ENCODE data around the gene RSAD1.

The RSAD1 gene

DNA sequence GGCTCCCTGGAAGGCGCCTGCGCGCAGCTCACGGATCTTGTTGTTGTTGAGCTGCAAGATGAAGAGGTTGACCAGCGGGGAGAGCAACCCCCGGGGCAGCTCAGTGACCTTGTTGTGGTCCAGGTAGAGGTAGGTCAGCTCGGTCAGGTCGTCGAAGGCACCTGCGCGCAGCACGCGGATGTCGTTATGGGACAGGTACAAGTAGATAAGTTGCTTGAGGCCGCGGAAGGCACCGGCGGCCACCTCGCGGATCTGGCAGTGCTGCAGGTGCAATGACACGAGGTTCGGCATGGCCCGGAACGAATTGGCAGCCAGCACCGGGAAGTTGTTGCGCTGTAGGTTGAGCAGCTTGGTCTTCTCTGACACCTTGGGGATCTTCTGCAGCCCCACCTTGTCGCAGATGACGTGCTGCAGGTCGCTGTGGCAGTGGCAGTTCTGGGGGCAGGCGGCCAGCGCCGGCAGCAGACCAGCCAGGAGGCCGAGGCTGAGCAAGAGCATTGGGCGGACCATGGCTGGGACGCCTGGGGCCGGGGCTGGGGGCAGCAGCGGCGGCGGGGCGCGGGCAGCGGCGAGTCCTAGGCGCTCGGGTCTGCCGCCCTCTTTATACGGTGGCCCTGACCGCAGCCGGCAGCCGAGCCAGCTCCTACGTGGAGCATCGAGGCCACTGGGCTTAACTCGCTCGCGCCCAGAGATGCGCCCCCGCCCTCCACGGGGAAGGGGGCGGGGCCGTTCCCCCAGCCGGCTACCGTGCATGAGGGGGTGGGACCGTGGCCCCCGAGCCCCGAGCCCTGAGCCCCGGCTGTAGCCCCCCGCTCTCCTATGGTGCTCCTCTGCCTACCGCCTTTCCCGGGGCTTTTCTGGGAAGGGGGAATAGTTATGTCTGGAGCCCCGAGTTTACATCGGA lies 10.1 kb upstream of the RSAD1 start, which contains the start of gene CHAD:
Gene CHAD, minus strand, starts transcription at position 577 of the 904 bp plus-strand sequence. Its CDS starts 67 bp downstream, at position 510.
- Histone ChIP-seq H3K4me2 (ENCODE audit: low read length) (no peak within 1 kb of the TSS), H3K79me2 (no peaks in the 10 kb centered on the region), H3K27ac (no peak within 1 kb of the TSS), H3K36me3 (ENCODE audit: control insufficient read depth, insufficient read depth, low read length) (no peaks in the 10 kb centered on the region), H3K9ac (no peak within 1 kb of the TSS), H3K4me3 (ENCODE audit: low read depth, low read length) (no peak within 1 kb of the TSS), H2AFZ (no peak within 1 kb of the TSS), H3K9me3 (ENCODE audit: control insufficient read depth, low read length) (no peaks in the 10 kb centered on the region), H3K4me1 (peaks cover 9% of the 10 kb centered on the region), H3K27me3 (ENCODE audit: control insufficient read depth, insufficient read depth, low read length) (no peaks in the 10 kb centered on the region)
- TF ChIP-seq, protein P1, sequence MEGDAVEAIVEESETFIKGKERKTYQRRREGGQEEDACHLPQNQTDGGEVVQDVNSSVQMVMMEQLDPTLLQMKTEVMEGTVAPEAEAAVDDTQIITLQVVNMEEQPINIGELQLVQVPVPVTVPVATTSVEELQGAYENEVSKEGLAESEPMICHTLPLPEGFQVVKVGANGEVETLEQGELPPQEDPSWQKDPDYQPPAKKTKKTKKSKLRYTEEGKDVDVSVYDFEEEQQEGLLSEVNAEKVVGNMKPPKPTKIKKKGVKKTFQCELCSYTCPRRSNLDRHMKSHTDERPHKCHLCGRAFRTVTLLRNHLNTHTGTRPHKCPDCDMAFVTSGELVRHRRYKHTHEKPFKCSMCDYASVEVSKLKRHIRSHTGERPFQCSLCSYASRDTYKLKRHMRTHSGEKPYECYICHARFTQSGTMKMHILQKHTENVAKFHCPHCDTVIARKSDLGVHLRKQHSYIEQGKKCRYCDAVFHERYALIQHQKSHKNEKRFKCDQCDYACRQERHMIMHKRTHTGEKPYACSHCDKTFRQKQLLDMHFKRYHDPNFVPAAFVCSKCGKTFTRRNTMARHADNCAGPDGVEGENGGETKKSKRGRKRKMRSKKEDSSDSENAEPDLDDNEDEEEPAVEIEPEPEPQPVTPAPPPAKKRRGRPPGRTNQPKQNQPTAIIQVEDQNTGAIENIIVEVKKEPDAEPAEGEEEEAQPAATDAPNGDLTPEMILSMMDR (IDR thresholded peaks at IDR 0.05) = no peak

- no peak overlapping the region for H3K4me3 ChIP-seq (ENCODE audit: low read depth, low read length)
- H3K27me3 ChIP-seq (ENCODE audit: control insufficient read depth, insufficient read depth, low read length) = no peaks in the 10 kb centered on the region
- no peak overlapping the region for H3K27ac ChIP-seq
- no peaks in the 10 kb centered on the region for H3K79me2 ChIP-seq
- no peaks in the 10 kb centered on the region for H3K36me3 ChIP-seq (ENCODE audit: control insufficient read depth, insufficient read depth, low read length)
- no peak overlapping the region for H3K4me2 ChIP-seq (ENCODE audit: low read length)
- H2AFZ ChIP-seq = no peak overlapping the region
- H3K9me3 ChIP-seq (ENCODE audit: control insufficient read depth, low read length) = no peaks in the 10 kb centered on the region
- peaks cover 9% of the 10 kb centered on the region for H3K4me1 ChIP-seq
- TF ChIP-seq, protein P1 (IDR thresholded peaks at IDR 0.05) = no peak
- H3K9ac ChIP-seq = no peak overlapping the region
These were observed 9.5 kb upstream of the RSAD1 start for GRCh38 chr17:50469208-50469605.

GRCh38 chr17:50469671-50470305 lies 8.9 kb upstream of the RSAD1 start:
- Histone ChIP-seq H3K9ac (no peak overlapping the region), H3K79me2 (no peaks in the 10 kb centered on the region), H3K9me3 (ENCODE audit: control insufficient read depth, low read length) (no peaks in the 10 kb centered on the region), H3K27ac (no peak overlapping the region), H3K4me2 (ENCODE audit: low read length) (no peak overlapping the region), H3K27me3 (ENCODE audit: control insufficient read depth, insufficient read depth, low read length) (no peaks in the 10 kb centered on the region), H2AFZ (no peak overlapping the region), H3K4me3 (ENCODE audit: low read depth, low read length) (no peak overlapping the region), H3K4me1 (peaks cover 9% of the 10 kb centered on the region), H3K36me3 (ENCODE audit: control insufficient read depth, insufficient read depth, low read length) (no peaks in the 10 kb centered on the region)
- TF ChIP-seq, protein P1 (IDR thresholded peaks at IDR 0.05) = no peak

DNA sequence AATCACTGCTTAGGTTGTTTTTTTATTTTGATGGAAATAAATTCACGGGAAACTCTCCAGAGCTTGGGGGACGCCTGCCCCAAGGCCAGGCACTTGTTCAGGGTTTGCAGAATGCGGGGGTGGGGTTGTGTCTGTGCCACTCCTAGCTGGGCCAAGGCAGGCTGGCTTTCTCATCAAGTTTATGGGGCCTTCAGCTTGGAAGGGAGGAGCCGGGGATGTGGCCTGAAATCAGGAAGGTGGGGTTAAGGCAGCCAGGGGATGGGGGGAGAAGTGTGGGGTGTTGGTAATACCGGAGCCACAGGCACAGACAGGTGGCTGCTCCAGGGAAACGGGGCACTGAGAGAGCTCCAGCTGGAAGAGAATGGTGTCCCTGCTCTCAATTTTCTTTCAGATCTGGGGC lies 8.2 kb upstream of the RSAD1 start:
- no peak overlapping the region for H3K27ac ChIP-seq

More for the DNA sequence above, 8.2 kb upstream of the RSAD1 start:
- Histone ChIP-seq H3K9ac (no peak overlapping the region), H3K79me2 (no peaks in the 10 kb centered on the region), H3K4me1 (peaks cover 9% of the 10 kb centered on the region), H3K36me3 (ENCODE audit: control insufficient read depth, insufficient read depth, low read length) (no peaks in the 10 kb centered on the region), H3K4me3 (ENCODE audit: low read depth, low read length) (no peak overlapping the region), H3K4me2 (ENCODE audit: low read length) (no peak overlapping the region), H3K9me3 (ENCODE audit: control insufficient read depth, low read length) (no peaks in the 10 kb centered on the region), H3K27me3 (ENCODE audit: control insufficient read depth, insufficient read depth, low read length) (no peaks in the 10 kb centered on the region), H2AFZ (no peak overlapping the region)
- TF ChIP-seq, protein P1 (IDR thresholded peaks at IDR 0.05) = no peak

Data from parathyroid adenoma (tissue), 2 donors.